GM18511 (cell line): ENCODE measurements around the gene MBTPS2.

Experiments used
- ATAC-seq: cut with Tn5 transposase; IDR thresholded peaks from one replicate; pipeline ENCODE4 v1.9.1; 2021; ENCODE audit warnings: mild to moderate bottlenecking, moderate library complexity; ENCODE audit not compliant: unreplicated experiment

MBTPS2 gene

DNA sequence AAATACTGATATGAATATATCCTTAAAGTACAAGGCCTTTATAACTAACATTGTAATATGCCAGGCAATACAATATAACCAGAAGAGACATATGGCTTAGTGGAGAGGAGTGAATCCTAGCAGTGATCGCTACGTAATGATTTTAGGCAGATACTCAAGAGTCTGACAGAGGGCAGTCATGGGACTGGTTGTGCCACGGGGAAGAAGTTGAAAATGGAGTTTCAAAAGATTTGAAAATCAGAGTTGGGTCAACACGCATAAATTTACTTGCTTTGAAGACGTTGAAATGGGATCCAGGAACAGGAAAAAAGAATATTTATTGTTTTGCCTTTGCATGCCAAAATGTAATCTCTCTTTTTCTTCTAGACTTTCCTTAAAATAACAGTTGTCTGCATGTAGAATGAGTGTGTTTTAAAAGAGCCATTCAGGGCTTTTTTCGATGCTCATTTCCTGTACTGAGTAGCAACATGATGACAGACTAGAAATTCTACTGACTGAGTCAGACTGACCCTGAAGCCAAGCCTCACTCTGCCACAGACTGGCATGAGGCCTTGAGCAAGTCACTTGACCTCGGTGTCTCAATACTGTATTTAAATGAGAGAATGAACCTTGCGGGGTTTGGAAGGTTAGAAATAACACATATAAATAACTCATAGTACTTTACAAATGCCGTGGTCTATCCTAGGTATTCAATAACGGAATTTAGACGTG, 93.0 kb downstream of the MBTPS2 start:
- no peak for ATAC-seq

DNA sequence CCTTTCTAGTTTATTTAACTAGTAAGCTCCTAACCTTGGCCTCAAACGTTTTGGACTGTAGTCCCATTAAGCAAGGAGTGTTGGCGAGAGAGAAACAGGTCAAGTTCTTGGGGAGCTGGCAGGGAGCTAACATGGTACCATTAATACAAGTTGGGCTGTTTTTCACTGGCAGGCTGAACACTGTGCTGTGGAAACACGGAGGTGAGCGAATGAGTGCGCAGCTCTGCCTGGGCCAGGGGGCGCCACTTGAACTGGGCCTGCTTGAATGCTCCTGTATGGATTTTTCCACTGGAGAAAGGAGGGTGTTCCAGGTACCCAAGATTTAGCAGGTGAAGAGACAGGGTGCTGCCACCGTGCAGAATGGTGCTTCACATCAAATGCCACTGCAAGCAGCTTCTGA, 93.7 kb downstream of the MBTPS2 start:
- ATAC-seq = no peak

DNA sequence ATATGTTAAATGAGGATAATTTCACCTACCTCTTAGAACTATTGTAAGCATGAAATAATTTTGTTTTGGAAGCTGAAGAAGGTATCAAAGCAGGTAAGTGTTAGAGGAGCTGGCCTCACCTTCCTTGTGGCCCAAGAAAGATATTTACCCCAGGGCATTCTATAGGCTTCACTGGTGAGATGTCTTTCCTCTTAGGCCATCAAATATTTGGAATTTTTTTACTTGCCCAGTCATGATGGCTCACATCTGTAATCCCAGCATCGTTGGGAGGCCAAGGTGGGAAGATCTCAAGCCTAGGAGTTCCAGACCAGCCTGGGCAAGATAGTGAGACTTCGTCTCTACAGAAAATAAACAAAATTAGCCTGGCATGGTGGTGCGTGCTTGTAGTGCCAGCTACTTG, 95.0 kb downstream of the MBTPS2 start:
- no peak for ATAC-seq
